Measurements from ENCODE around the gene SLFN13.

GRCh38 chr17:35479271-35479670 lies 30.7 kb upstream of the SLFN13 start:
- TF ChIP-seq CTCF (IDR thresholded peaks at IDR 0.05; ENCODE audit: insufficient read depth, low read length, poor library complexity, severe bottlenecking) (no peak), EZH2phosphoT487 (conservative IDR thresholded peaks at IDR 0.05; ENCODE audit: low read length) (no peak)

All from SU-DHL-6 (cell line).